Endothelial cell of umbilical vein (primary cell): ENCODE data around the gene GLP1R. TPM values are rescaled to one million over a fixed set of nuclear protein-coding genes. Genes with fewer than 3 reads are reported as not detected.
A peak's percentile ranks its signal among the peaks of the same experiment; 100 is the strongest.

Source experiments
- BruUV-seq: library from RNA; stranded (reverse); fragments of 400-500 nt; replicated peaks from 2 replicates; lab custom pipeline; 2021; lab: Mats Ljungman, UMichigan
- CTCF ChIA-PET: fragments of 300-600, 350-600 bp; sonication (Branson Sonifier 250); formaldehyde crosslinking; loops from one replicate; lab custom pipeline; 2021; ENCODE audit warnings: antibody characterized with exemption, inconsistent platforms; lab: Charles Lee
- POLR2A ChIA-PET: fragments of 300-600, 350-600 bp; sonication (Branson Sonifier 250); formaldehyde crosslinking; loops from one replicate; lab custom pipeline; 2021; ENCODE audit warnings: antibody characterized with exemption, inconsistent platforms; lab: Charles Lee
- DNase-seq: peaks from one replicate; pipeline ENCODE4 v3.0.0-alpha.2; 2011; ENCODE audit warnings: low read depth, low spot score
- FAIRE-seq: peaks from 2 replicates; lab custom pipeline; 2011; peaks lifted over from hg19 to GRCh38; lab: Jason Lieb, UNC
- H2AFZ ChIP-seq: 2 replicates; pipeline ENCODE4 v1.6.0; 2012; ENCODE audit warnings: low read depth, low read length, control low read depth, inconsistent platforms
- H3K27ac ChIP-seq: 2 replicates; pipeline ENCODE4 v1.5.1; 2011; ENCODE audit warnings: low read depth, mild to moderate bottlenecking, control low read depth, low read length, moderate library complexity; ENCODE audit not compliant: insufficient read depth
- H3K27me3 ChIP-seq, 2 experiments: 2 replicates each; pipeline versions ENCODE4 v1.6.0 to v1.6.1; 2011; ENCODE audit warnings: low read length in 2 of 2, mixed read lengths in 1 of 2; ENCODE audit not compliant: control insufficient read depth in 2 of 2, insufficient read depth in 2 of 2
- H3K36me3 ChIP-seq, 2 experiments: 2 replicates in 1 of 2; 3 replicates in 1 of 2; pipeline ENCODE4 v1.5.1; 2011; ENCODE audit warnings: low read length in 2 of 2, mild to moderate bottlenecking in 1 of 2, moderate library complexity in 1 of 2; ENCODE audit not compliant: control insufficient read depth in 2 of 2, insufficient read depth in 2 of 2; ENCODE audit errors: extremely low read depth in 1 of 2
- H3K4me1 ChIP-seq: 3 replicates; pipeline ENCODE4 v1.5.1; 2011; ENCODE audit warnings: mild to moderate bottlenecking, low read length; ENCODE audit not compliant: control insufficient read depth, insufficient read depth; ENCODE audit errors: extremely low read depth
- H3K4me2 ChIP-seq: 2 replicates; pipeline ENCODE4 v1.6.1; 2011; ENCODE audit warnings: low read length, control low read depth, mixed read lengths; ENCODE audit not compliant: insufficient read depth
- H3K4me3 ChIP-seq, 3 experiments: fragments of 200-600 bp in 1 of 3; sonication (generic), shearing (Covaris generic) in 1 of 3; replicated peaks in 1 of 3; 2 replicates each; pipeline ENCODE4 v1.5.1; 2011 to 2016; ENCODE audit warnings: control low read depth in 3 of 3, low read length in 3 of 3, mild to moderate bottlenecking in 2 of 3, inconsistent platforms in 1 of 3, low read depth in 1 of 3, moderate library complexity in 1 of 3; ENCODE audit not compliant: insufficient read depth in 1 of 3
- H3K79me2 ChIP-seq: 2 replicates; pipeline ENCODE4 v1.6.0; 2012; ENCODE audit warnings: low read length, inconsistent platforms; ENCODE audit not compliant: control insufficient read depth, insufficient read depth
- H3K9ac ChIP-seq: replicated peaks from 2 replicates; pipeline ENCODE3; 2011; ENCODE audit warnings: low read length, control low read depth; ENCODE audit not compliant: insufficient read depth; ENCODE audit errors: extremely low read depth
- H3K9me1 ChIP-seq: replicated peaks from 3 replicates; pipeline ENCODE4 v1.6.0; 2011; ENCODE audit warnings: mild to moderate bottlenecking, low read length; ENCODE audit not compliant: control insufficient read depth, insufficient read depth; ENCODE audit errors: extremely low read depth
- H3K9me3 ChIP-seq: replicated peaks from 2 replicates; pipeline ENCODE4 v1.5.1; 2012; ENCODE audit warnings: low read length, inconsistent platforms; ENCODE audit not compliant: control insufficient read depth, insufficient read depth
- H4K20me1 ChIP-seq: replicated peaks from 2 replicates; pipeline ENCODE3; 2011; ENCODE audit warnings: mild to moderate bottlenecking, low read length; ENCODE audit not compliant: control insufficient read depth, insufficient read depth; ENCODE audit errors: extremely low read depth
- EZH2 ChIP-seq: IDR thresholded peaks from 2 replicates; pipeline ENCODE4 v1.6.1; 2012; ENCODE audit warnings: borderline replicate concordance, low read depth, mild to moderate bottlenecking, moderate library complexity, low read length, inconsistent platforms; ENCODE audit not compliant: severe bottlenecking
- FOS ChIP-seq: IDR thresholded peaks from 2 replicates; pipeline ENCODE4 v1.6.1; 2011; ENCODE audit warnings: mild to moderate bottlenecking, low read length, moderate library complexity, borderline replicate concordance; ENCODE audit not compliant: insufficient read depth
- GATA2 ChIP-seq: IDR thresholded peaks from 2 replicates; pipeline ENCODE4 v1.7.0; 2011; ENCODE audit warnings: low read depth, mild to moderate bottlenecking, moderate library complexity, mixed read lengths, low read length; ENCODE audit not compliant: insufficient read length, insufficient read depth
- JUN ChIP-seq: IDR thresholded peaks from 2 replicates; pipeline ENCODE4 v1.6.1; 2011; ENCODE audit warnings: borderline replicate concordance, low read depth; ENCODE audit not compliant: insufficient read length, insufficient read depth
- MYC ChIP-seq: IDR thresholded peaks from one replicate; pipeline ENCODE4 v1.6.1; 2011; ENCODE audit warnings: mild to moderate bottlenecking, low read depth, low read length
- POLR2A ChIP-seq: IDR thresholded peaks from 2 replicates; pipeline ENCODE4 v1.6.1; 2012; ENCODE audit warnings: low read depth, mild to moderate bottlenecking, control low read depth, low read length
- POLR2AphosphoS5 ChIP-seq: IDR thresholded peaks from 2 replicates; pipeline ENCODE4 v1.6.1; 2012; ENCODE audit warnings: low read depth, mild to moderate bottlenecking, control low read depth, low read length, moderate library complexity; ENCODE audit not compliant: insufficient read depth
- dilution Hi-C: fragments of 300-500 bp; cut with MboI; formaldehyde crosslinking; loops from one replicate; pipeline ENCODE4 v1.15.0; 2019; ENCODE audit warnings: low sequenced_read_pairs; ENCODE audit not compliant: extremely low pct_ligation_motif_present
- intact Hi-C: fragments of 100-400 bp; cut with micrococcal nuclease; formaldehyde crosslinking; loops from one replicate; pipeline ENCODE4 v1.10.0; 2022
- polyA plus RNA-seq, 4 experiments: library from polyadenylated mRNA; depleted of rRNA in 3 of 4; stranded (reverse) in 3 of 4; unstranded in 1 of 4; fragments of >200 nt; gene quantifications; 2 replicates each; pipeline versions ENCODE4 v1.2.1 to v1.2.3, GENCODE V29; 2011 to 2012; ENCODE audit warnings: missing spikeins in 1 of 4
- total RNA-seq: library from RNA; stranded (reverse); gene quantifications from 2 replicates; pipeline ENCODE4 v1.2.3, GENCODE V29; 2021
- TF ChIP-seq, protein P1 (sequence below), 2 donors: IDR thresholded peaks; 1 replicate in 1 of 2; 2 replicates in 1 of 2; pipeline ENCODE4 v1.5.1; 2011; ENCODE audit warnings: low read length in 2 of 2, mild to moderate bottlenecking in 2 of 2, moderate library complexity in 2 of 2, control low read depth in 1 of 2, inconsistent platforms in 1 of 2, low read depth in 1 of 2; ENCODE audit not compliant: insufficient read depth in 1 of 2; ENCODE audit errors: extremely low read depth in 1 of 2
- TF ChIP-seq, protein P2 (sequence below): IDR thresholded peaks from 2 replicates; pipeline ENCODE4 v1.6.1; 2011; ENCODE audit not compliant: insufficient read depth, insufficient read length

The GLP1R gene
- total and polyA plus RNA-seq, 2 donors (not counting 3 experiments of a cell fraction or from before 2014, with no cell fraction given) = not detected

DNA sequence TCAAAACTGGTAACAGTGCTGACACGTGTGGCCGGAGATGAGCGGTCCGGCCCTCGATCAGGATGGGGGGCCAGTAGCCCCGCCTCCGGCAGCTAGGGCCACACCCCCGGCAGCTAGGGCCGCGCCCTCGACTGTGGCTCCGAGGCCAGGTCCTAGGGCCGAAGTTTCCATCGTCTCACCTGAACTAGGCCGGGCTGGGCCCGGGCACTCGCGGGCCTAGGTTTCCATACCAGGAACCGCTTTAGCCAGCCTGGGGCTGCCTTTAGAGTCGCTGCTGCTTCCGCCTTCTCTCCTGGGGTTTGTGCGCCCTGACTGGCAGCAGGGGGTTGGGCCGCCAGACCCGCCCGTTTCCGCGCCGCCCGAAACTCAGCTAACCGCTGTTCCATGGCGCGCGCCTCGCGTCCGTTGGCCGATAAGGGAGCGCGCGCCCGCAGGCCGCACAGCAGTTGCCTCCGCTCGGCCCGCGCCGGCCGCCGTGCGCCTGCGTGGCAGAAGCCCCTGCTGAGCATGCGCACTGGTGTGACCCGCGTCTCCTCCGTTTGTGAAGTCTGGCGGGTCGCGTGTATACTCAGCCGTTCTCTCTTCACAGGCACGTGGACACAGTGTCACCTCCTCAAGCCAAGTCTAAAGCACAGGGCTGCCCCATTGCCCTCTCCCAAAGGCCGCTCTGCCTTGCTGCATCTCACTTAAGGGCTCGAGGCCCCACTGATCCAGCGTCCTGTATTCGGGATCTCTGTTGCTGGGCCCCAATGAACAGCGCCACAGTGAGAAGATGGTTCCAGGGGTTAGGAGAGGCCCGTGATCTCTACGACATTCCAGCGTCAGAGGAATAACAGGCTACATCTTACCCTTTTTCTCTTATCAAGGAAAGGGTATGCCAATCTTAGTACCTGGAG is 66.4 kb downstream of the GLP1R start, which contains the start of gene SAYSD1:
Gene SAYSD1, minus strand, starts transcription at position 483 of the 896 bp plus-strand sequence. Its CDS starts 97 bp downstream, at position 386.
- Histone ChIP-seq H4K20me1 (no peaks in the 10 kb centered on the region), H3K4me1 (peaks cover 13% of the 10 kb centered on the region), H3K9me3 (no peaks in the 10 kb centered on the region), H2AFZ (peak within 1 kb of the TSS; percentile 99), H3K9me1 (no peaks in the 10 kb centered on the region), H3K27ac (peak within 1 kb of the TSS; percentile 41), H3K4me3 (peak within 1 kb of the TSS; percentile 40 to 81 (median 63)), H3K9ac (peak within 1 kb of the TSS; percentile 80), H3K27me3 (peaks cover 2 to 5% of the 10 kb centered on the region in 2 experiments), H3K79me2 (no peaks in the 10 kb centered on the region), H3K4me2 (peak within 1 kb of the TSS; percentile 74), H3K36me3 (no peaks in the 10 kb centered on the region)
- peak; percentile 92 for DNase-seq
- BruUV-seq = TSS peak; percentile 7
- FAIRE-seq = peak; percentile 71
- ChIA-PET POLR2A (no interaction called here), CTCF (interaction anchor here (0.7 to 3.2 kb wide), 6 partner anchors 10 to 188 kb away, joined by 3 to 16 read pairs (median 4); no protein-coding TSS in a partner anchor)
- dilution Hi-C loops (no loop called here), intact Hi-C loops (loop anchor here (2.0 kb wide), 1 partner anchor 26 kb away; no protein-coding TSS in a partner anchor)
- TF ChIP-seq FOS (no peak), POLR2AphosphoS5 (peak; percentile 68), GATA2 (no peak), POLR2A (peak; percentile 59), MYC (no peak), EZH2 (no peak), JUN (no peak)
- TF ChIP-seq, protein P1, sequence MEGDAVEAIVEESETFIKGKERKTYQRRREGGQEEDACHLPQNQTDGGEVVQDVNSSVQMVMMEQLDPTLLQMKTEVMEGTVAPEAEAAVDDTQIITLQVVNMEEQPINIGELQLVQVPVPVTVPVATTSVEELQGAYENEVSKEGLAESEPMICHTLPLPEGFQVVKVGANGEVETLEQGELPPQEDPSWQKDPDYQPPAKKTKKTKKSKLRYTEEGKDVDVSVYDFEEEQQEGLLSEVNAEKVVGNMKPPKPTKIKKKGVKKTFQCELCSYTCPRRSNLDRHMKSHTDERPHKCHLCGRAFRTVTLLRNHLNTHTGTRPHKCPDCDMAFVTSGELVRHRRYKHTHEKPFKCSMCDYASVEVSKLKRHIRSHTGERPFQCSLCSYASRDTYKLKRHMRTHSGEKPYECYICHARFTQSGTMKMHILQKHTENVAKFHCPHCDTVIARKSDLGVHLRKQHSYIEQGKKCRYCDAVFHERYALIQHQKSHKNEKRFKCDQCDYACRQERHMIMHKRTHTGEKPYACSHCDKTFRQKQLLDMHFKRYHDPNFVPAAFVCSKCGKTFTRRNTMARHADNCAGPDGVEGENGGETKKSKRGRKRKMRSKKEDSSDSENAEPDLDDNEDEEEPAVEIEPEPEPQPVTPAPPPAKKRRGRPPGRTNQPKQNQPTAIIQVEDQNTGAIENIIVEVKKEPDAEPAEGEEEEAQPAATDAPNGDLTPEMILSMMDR (IDR thresholded peaks at IDR 0.05; ENCODE audit: extremely low read depth in 1 of 2, insufficient read depth in 1 of 2, low read depth in 1 of 2, low read length in 2 of 2) = no peak
- TF ChIP-seq, protein P2, sequence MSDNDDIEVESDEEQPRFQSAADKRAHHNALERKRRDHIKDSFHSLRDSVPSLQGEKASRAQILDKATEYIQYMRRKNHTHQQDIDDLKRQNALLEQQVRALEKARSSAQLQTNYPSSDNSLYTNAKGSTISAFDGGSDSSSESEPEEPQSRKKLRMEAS = peak; percentile 71
